GM12873 (cell line): ENCODE data around the gene ZCCHC3.

Experiments
- TF ChIP-seq, protein P1 (sequence below): IDR thresholded peaks from 2 replicates; pipeline ENCODE4 v1.5.1; 2012; ENCODE audit warnings: low read depth, mild to moderate bottlenecking, moderate library complexity, low read length, control low read depth; ENCODE audit not compliant: insufficient read depth; ENCODE audit errors: missing control alignments

The ZCCHC3 gene

DNA sequence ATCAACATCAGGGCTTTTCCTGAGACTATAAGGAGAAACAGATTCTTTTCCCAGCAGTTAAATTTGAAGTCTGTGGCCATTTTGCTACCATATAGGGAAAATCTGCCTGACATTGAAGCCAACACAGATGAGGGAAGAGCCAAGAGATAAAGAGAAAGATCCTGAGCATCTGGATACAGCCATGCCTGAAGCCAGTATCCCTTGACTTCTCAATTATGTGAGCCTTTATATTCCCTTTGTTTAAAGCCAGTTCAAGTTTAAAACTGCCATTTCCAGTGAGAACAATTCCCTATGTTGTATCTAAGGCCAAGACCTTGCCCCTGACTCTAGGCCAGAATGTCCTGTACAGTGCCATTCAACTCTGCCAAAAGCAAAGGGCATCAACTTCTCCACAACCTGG, 45.7 kb downstream of the ZCCHC3 start:
- TF ChIP-seq, protein P1, sequence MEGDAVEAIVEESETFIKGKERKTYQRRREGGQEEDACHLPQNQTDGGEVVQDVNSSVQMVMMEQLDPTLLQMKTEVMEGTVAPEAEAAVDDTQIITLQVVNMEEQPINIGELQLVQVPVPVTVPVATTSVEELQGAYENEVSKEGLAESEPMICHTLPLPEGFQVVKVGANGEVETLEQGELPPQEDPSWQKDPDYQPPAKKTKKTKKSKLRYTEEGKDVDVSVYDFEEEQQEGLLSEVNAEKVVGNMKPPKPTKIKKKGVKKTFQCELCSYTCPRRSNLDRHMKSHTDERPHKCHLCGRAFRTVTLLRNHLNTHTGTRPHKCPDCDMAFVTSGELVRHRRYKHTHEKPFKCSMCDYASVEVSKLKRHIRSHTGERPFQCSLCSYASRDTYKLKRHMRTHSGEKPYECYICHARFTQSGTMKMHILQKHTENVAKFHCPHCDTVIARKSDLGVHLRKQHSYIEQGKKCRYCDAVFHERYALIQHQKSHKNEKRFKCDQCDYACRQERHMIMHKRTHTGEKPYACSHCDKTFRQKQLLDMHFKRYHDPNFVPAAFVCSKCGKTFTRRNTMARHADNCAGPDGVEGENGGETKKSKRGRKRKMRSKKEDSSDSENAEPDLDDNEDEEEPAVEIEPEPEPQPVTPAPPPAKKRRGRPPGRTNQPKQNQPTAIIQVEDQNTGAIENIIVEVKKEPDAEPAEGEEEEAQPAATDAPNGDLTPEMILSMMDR: no peak

DNA sequence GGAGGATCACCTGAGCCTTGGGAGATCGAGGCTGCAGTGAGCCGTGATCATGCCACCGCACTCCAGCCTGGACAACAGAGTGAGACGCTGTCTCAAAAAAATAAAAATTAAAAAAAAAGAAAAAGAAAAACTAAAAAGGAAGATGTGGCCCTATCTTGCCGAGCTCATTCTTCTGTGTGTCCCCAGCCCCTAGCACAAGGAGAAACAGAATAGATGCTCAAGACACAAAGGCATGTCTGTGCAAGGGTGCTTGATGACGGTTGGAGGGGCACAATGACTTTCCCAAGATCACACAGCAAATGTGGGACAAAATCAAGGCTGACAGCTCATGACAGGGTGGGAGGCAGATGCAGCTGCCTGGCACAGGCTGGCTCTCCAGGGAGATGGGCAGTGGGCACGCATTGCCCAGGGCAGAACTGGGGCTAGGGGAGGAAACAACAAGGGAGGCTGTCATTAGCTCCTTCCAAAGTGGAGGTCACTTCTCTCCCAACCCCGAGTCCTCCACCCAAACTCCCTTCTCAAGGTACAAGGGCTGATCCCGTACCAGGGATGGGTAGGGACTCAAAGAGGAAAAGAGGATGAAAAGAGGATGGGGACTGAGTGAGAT, 48.8 kb downstream of the ZCCHC3 start:
- TF ChIP-seq, protein P1: no peak

DNA sequence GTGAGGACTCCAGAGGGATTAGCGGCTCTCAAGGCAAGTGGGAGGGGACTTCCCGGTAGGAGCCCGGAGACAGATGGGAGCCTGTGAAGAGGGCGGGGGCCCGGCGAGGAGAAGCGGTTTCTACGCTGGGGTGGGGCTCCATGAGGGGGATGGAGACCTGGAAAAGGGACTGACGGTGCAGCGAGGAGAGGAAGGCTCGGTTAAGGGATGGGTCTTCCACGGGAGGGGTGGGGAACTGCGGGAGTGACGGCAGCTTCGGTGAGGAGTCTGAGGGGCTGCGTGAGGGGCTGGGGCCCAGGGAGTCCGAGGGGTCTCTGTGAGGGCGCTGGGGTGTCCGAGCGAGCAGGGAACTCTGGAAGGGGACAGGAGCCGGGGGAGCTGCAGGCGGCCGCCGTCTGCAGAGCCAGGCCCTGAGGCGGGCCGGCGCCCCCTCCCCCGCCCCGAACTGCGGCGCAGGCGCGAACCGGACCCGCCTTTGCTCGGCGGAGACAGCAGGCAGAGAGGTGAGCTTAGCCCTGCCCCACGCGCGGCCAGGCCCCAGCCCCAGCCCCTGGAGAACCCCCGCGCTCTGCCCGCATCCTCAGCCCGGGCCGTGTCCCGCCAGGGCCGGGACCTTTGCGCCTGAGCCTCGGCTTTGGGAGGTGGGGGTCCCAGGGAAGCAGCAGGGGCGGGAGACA, 49.4 kb downstream of the ZCCHC3 start, which contains the start of gene NRSN2:
TSS of gene NRSN2 (plus strand) at position 472 of the 677 bp plus-strand sequence. CDS start 2,533 bp downstream, outside the sequence.
- TF ChIP-seq, protein P1: no peak

DNA sequence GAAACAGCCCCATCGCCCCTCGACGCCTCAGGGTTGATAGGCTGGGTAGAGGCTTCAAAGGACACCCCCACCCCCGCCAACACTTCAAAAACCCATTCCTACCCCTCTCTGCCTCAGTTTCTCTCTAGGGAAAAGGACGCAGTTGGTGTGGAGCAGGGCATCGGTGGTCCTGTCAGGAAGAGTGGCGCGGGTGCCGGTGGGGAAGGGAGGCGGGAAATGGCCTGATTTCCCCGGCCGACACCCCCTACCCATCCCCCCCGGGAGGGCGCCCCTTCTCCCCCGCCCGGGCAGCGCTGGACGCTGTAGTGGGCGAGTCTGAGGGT, 49.9 kb downstream of the ZCCHC3 start:
- TF ChIP-seq, protein P1: no peak

DNA sequence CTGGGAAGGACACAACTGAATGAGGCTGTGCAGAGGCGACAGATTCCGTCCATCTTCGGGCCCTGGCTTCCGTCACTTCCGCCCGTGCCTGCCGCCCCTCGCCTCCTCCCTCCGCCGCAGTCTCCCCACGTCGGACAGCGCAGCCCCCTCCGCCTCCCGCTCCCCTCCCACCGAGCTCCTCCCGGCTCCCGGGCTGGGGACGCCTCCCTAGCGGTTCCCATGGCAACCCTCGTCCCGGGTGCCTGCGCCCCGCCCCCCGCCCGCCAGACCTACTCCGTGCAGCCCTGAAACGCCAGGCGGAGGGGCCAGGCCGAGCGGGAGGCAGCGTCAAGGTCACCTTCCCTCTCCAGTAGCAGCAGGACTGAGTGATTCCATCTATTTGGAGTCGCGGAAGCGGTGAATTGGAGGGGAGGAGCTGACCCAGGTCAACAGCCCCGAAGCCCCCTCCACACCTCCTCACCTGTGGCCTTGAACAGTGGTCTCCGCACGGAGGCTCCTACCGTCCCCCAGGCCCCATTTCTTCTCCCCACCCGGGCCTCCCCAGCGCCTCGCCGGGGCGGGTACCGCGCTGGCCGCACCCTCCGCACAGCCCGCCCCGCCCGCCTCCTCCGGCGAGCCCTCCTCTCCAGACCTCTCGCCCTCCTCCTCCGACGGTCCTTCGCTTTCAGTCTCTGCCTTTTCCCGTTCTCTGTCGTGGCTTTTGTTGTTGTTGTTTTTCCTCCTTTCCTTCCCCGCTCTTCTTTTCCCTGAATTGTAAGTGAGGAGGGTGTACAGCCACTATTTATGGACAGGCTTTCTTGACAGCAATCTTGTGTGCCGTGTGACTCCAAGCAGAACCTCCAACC, 50.5 kb downstream of the ZCCHC3 start:
- TF ChIP-seq, protein P1: no peak

DNA sequence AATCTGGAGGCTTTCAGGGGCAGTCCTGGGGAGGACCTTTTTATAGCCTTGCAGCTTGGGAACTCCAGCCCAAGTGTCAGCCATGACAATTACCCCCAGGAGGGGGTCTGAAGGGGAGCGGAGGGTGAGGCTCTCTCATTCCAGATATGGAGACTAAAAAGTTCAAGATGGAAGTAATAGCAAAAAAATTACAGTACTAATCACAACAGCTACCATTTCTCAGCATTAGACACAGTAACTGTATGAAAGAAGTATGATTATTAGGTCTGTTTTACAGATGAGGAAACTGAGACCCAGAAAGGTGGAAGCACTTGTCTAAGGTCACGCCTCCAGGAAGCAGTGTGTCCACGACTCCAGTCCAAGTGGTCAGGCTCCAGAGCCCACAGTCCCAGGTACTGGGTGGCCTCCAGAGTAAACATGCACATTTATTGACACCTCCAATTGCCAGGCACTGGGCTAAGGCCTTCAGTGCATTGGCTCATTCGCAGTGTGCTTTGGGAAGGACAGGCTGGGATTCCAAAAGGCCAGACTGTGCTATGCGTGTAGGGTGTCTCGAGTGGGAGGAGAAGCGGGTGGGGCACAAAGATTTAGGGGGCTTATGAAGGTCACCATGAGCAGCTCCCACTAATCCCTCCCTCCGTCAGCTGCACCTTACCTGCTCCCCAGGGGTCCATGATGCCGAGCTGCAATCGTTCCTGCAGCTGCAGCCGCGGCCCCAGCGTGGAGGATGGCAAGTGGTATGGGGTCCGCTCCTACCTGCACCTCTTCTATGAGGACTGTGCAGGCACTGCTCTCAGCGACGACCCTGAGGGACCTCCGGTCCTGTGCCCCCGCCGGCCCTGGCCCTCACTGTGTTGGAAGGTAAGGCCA, 51.8 kb downstream of the ZCCHC3 start:
- TF ChIP-seq, protein P1: no peak
